CD4-positive, alpha-beta T cell treated with Interleukin-12 subunit alpha and Interleukin-12 subunit beta, for 1 hour (primary cell): ENCODE data around the gene DTNBP1.
"Not testable (repeated sequence)": the region's sequence is repeated elsewhere in the genome, so short reads cannot be mapped to it uniquely, and the experiment has no call there.

Source experiments
- DNase-seq: peaks from one replicate; pipeline ENCODE4 v3.0.0-alpha.2; 2020

Gene DTNBP1

GRCh38 chr6:15665237-15665636 lies 2.4 kb upstream of the DTNBP1 start:
- DNase-seq = no peak

- no peak for DNase-seq
Observed at GRCh38 chr6:15663130-15663871, 473 bp upstream of the DTNBP1 start.

GRCh38 chr6:15661853-15662325 lies 939 bp downstream of the DTNBP1 start:
- DNase-seq = no peak

GRCh38 chr6:15659181-15659580 lies 3.6 kb downstream of the DTNBP1 start:
- no peak for DNase-seq

GRCh38 chr6:15658181-15658744 lies 4.6 kb downstream of the DTNBP1 start:
- DNase-seq = no peak

GRCh38 chr6:15657290-15657689 lies 5.5 kb downstream of the DTNBP1 start:
- DNase-seq = no peak

GRCh38 chr6:15656145-15656544 lies 6.7 kb downstream of the DTNBP1 start:
- no peak for DNase-seq

- no peak for DNase-seq
Observed at GRCh38 chr6:15654250-15654649, 8.6 kb downstream of the DTNBP1 start.

- DNase-seq = no peak
Observed at GRCh38 chr6:15653581-15653980, 9.2 kb downstream of the DTNBP1 start.

- not testable (repeated sequence) for DNase-seq
Observed at GRCh38 chr6:15650004-15650559, 12.7 kb downstream of the DTNBP1 start.

- no peak for DNase-seq
Observed at GRCh38 chr6:15644904-15645303, 17.9 kb downstream of the DTNBP1 start.

GRCh38 chr6:15643542-15643941 lies 19.3 kb downstream of the DTNBP1 start:
- DNase-seq = no peak

GRCh38 chr6:15642276-15642675 lies 20.6 kb downstream of the DTNBP1 start:
- DNase-seq = no peak

- DNase-seq = no peak
Observed at GRCh38 chr6:15638373-15638772, 24.5 kb downstream of the DTNBP1 start.

GRCh38 chr6:15631432-15631831 lies 31.4 kb downstream of the DTNBP1 start:
- DNase-seq = no peak

GRCh38 chr6:15630202-15630601 lies 32.6 kb downstream of the DTNBP1 start:
- no peak for DNase-seq

GRCh38 chr6:15629487-15629886 lies 33.3 kb downstream of the DTNBP1 start:
- DNase-seq = no peak

GRCh38 chr6:15628499-15629131 lies 34.2 kb downstream of the DTNBP1 start:
- DNase-seq = peak; percentile 32

GRCh38 chr6:15627821-15628220 lies 35.0 kb downstream of the DTNBP1 start:
- no peak for DNase-seq

GRCh38 chr6:15626878-15627674 lies 35.8 kb downstream of the DTNBP1 start:
- DNase-seq = no peak

GRCh38 chr6:15626160-15626559 lies 36.7 kb downstream of the DTNBP1 start:
- DNase-seq = no peak

GRCh38 chr6:15623276-15624116 lies 39.3 kb downstream of the DTNBP1 start:
- DNase-seq = peak; percentile 8
